ENCODE data around the gene MCC.

MCC gene

DNA sequence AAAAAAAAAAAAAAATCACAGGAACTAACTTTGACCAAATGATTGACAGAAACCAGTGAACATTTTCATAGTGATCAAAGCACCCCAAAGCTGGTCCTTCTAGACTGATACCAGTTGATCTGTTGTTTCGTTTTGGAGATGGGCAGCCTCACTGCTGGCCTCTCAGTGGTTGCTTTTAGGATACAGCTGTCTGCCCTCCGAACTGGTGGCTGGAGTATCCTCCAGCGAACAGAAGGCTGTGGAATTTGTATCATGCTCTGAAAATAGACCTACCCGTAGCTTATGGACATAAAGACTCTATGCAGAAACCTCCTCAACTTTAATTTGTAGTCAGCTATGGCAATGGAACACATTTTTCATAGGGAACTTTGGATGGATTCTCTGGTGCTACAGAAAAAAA, 462.7 kb downstream of the MCC start:
- no peak for DNase-seq (ENCODE audit: low read depth)
- TF ChIP-seq CTCF (IDR thresholded peaks at IDR 0.05; ENCODE audit: low read depth, low read length, missing control alignments): no peak
- no peak overlapping the region for H3K4me3 ChIP-seq (ENCODE audit: low read depth, low read length)

DNA sequence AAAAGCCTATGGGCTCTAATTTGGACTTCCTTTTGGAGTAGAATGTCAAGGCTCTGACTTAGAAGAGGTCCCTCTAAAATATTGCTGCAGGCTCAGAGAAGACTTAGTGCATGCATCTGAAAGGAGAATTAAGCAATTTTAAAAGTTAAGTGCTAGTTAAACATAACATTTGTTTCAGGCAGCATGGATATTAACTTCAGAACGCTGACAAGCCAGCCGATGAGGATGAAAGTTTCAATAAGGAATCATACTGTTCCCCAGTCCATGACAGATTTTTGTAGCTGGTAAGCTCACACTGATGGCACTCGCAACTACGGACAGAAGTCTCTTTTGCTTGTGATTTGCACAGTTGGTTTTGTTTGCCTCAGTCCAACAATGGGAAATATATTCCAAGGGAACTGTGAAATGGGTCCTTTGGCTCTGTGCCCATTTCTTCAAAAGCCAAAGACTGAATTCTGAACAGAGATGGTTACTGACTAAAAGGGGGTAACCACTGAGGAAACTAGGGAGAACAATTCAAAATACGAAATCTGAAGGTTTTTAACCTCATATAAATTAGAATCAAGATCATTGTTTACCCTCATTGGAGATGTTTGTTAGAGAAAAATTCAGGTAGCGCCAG, 464.1 kb downstream of the MCC start:
- DNase-seq (ENCODE audit: low read depth): no peak
- no peak overlapping the region for H3K4me3 ChIP-seq (ENCODE audit: low read depth, low read length)
- TF ChIP-seq CTCF (IDR thresholded peaks at IDR 0.05; ENCODE audit: low read depth, low read length, missing control alignments): no peak

DNA sequence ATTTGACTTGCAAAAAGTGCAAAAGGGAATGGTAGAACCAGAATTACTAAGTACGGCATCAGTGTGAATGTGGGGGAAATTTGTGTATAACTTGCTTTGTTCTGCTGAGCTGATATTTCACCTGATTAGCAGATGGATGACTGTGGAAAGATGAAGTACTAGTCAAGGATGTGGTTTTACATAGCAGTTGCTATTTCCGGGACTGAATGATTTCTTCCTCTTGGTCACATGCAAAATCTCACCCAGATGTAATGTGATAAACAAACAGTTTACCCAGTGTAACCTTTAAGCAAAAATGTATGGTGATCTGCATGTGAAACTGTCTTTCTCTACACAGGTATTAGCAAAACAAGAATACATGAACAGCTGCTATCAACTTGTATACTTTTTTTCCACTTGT, 465.6 kb downstream of the MCC start:
- no peak overlapping the region for H3K4me3 ChIP-seq (ENCODE audit: low read depth, low read length)
- peak; percentile 21 for DNase-seq (ENCODE audit: low read depth)
- TF ChIP-seq CTCF (IDR thresholded peaks at IDR 0.05; ENCODE audit: low read depth, low read length, missing control alignments): no peak

GRCh38 chr5:113020461-113021273, 467.6 kb downstream of the MCC start:
- no peak for TF ChIP-seq CTCF (IDR thresholded peaks at IDR 0.05; ENCODE audit: low read depth, low read length, missing control alignments)
- no peak for DNase-seq (ENCODE audit: low read depth)

DNA sequence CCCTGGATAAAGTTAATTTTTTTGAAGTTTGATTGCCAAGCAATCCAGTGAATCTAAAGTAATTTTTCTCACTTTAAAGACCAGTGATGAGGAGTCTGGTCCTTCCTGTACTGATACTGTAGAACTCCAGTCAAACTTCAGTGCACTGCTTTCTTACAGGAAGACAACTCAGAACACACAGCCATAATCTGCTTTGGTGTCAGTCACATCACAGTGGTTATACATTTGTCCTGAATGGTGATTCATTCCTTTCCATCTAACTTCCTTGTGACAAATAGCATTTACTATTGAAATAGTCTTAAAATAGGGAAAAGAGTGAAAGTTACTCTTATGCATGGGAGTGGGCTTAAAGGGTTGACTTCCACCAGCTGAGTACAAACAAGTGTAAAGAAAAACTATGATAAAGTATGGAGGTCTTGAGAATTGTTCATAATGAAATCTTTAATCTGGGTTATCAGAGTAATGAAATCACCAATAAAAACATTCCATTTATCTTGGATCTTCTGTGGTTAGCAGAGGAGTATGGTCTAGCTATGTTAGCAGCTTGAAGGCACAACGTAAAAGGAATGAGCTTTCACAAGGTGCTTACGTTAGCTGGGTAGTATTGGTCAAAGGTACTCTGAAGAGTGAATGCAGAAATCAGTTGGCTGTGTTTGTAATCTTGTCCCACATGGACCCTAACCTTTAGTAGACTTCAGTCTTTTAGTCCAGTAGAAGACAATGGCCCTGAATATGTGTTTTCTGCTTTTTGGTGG, 470.2 kb downstream of the MCC start:
- no peak overlapping the region for H3K4me3 ChIP-seq (ENCODE audit: low read depth, low read length)
- TF ChIP-seq CTCF (IDR thresholded peaks at IDR 0.05; ENCODE audit: low read depth, low read length, missing control alignments): no peak
- no peak for DNase-seq (ENCODE audit: low read depth)

More at GRCh38 chr5:113020461-113021273, 467.6 kb downstream of the MCC start:
- no peak overlapping the region for H3K4me3 ChIP-seq (ENCODE audit: low read depth, low read length)

- DNase-seq (ENCODE audit: low read depth): no peak
- no peak for TF ChIP-seq CTCF (IDR thresholded peaks at IDR 0.05; ENCODE audit: low read depth, low read length, missing control alignments)
- H3K4me3 ChIP-seq (ENCODE audit: low read depth, low read length): no peak overlapping the region
These were observed 482.8 kb downstream of the MCC start for GRCh38 chr5:113005454-113005853.
